Measurements from ENCODE around the gene CAMK2G.
"Not testable (repeated sequence)": the region's sequence is repeated elsewhere in the genome, so short reads cannot be mapped to it uniquely, and the experiment has no call there.

Gene CAMK2G

DNA sequence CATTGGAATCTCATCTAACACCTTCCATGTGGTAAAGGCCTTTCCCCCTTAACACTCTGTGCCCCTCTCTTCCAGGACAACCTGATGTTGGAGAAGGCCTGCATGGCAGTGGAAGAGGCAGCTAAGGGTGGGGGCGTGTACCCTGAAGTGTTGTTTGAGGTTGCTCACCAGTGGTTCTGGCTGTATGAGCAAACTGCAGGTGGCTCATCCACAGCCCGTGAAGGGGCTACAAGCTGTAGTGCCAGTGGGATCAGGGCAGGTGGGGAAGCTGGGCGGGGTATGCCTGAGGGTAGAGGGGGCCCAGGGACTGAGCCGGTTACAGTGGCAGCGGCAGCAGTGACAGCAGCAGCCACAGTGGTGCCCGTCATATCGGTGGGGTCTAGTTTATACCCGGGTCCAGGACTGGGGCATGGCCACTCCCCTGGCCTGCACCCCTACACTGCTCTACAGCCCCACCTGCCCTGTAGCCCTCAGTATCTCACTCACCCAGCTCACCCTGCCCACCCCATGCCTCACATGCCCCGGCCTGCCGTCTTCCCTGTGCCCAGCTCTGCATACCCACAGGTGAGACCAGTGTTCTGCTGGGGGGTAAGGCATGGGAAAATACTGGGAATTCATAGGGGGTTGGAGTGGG lies 75.3 kb downstream of the CAMK2G start:
- in situ Hi-C loops (cut with HindIII; ENCODE audit: low sequenced_read_pairs), result no loop called here

DNA sequence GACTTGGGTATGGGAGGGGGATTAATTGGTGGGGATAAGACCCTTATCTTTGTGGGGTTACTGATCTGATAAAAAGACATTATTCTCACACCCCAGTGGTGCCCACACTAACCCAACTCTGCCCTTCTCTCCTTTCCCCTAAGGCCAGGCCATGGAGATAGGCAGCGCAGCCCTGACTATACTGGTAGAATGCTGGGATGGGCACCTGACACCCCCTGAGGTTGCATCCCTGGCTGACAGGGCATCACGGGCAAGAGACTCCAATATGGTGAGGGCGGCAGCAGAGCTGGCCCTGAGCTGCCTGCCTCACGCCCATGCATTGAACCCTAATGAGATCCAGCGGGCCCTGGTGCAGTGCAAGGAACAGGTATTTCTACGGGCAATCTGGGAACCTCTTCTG lies 76.3 kb downstream of the CAMK2G start:
- in situ Hi-C loops (cut with HindIII; ENCODE audit: low sequenced_read_pairs), result no loop called here

DNA sequence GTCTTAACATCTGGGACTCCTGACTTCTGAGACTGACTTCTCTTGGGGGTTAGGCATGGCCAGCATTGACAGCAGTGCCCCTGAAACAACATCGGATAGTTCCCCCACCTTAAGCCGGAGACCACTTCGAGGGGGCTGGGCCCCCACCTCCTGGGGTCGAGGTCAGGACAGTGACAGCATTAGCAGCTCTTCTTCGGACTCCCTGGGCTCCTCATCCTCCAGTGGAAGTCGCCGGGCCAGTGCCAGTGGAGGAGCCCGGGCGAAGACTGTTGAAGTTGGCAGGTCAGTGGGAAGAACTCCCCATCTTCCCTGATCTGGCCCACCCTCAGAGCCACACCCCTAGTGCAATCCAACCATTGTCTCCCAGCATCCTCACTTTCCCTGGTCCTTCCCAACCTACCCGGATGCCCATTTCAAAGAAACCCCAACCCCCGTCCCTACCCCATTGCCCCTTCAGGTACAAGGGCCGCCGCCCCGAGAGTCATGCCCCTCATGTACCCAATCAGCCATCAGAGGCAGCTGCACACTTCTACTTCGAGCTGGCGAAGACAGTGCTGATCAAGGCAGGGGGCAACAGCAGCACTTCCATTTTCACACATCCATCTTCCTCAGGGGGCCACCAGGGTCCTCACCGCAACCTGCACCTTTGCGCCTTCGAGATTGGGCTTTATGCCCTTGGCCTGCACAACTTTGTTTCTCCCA lies 76.9 kb downstream of the CAMK2G start:
- in situ Hi-C loops (cut with HindIII; ENCODE audit: low sequenced_read_pairs), result no loop called here

DNA sequence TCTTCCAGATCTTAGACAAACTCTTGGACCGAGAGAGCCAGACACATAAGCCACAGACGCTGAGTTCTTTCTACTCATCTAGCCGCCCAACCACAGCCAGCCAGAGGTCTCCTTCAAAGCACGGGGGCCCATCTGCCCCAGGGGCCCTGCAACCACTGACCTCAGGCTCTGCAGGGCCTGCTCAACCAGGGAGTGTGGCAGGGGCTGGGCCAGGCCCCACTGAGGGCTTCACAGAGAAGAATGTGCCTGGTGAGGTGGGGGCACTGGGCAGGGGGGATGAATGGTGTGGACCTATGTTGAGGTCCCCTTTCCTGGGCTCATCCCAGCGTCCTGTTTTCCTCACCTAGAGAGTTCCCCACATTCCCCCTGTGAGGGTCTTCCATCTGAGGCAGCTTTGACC lies 77.6 kb downstream of the CAMK2G start:
- in situ Hi-C loops (cut with HindIII; ENCODE audit: low sequenced_read_pairs), result no loop called here

- in situ Hi-C loops (cut with HindIII; ENCODE audit: low sequenced_read_pairs), result not testable (repeated sequence)
These were observed 78.3 kb downstream of the CAMK2G start for GRCh38 chr10:73796035-73796434.

- in situ Hi-C loops (cut with HindIII; ENCODE audit: low sequenced_read_pairs), result not testable (repeated sequence)
These were observed 78.9 kb downstream of the CAMK2G start for GRCh38 chr10:73795491-73795890.

DNA sequence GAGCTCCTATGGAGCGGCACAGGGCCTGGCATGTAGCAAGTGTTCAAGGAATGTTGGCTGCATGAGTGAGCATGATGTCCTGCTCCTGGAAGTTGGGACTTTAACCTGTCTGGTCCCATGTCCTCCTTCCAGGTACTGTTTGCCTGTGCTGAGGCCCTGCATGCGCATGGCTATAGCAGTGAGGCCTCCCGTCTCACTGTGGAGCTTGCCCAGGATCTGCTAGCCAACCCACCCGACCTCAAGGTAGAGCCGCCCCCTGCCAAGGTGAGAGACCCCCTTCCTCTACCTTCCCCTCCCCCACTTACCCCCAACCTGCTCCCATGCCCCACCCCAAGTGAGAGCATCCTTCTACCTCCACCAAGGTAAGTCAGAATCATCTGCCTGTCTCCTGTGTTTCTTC lies 80.9 kb downstream of the CAMK2G start:
- in situ Hi-C loops (cut with HindIII; ENCODE audit: low sequenced_read_pairs), result no loop called here

- in situ Hi-C loops (cut with HindIII; ENCODE audit: low sequenced_read_pairs), result no loop called here
These were observed 82.4 kb downstream of the CAMK2G start for GRCh38 chr10:73791871-73792400.

- in situ Hi-C loops (cut with HindIII; ENCODE audit: low sequenced_read_pairs), result no loop called here
These were observed 83.3 kb downstream of the CAMK2G start for GRCh38 chr10:73790886-73791625.

DNA sequence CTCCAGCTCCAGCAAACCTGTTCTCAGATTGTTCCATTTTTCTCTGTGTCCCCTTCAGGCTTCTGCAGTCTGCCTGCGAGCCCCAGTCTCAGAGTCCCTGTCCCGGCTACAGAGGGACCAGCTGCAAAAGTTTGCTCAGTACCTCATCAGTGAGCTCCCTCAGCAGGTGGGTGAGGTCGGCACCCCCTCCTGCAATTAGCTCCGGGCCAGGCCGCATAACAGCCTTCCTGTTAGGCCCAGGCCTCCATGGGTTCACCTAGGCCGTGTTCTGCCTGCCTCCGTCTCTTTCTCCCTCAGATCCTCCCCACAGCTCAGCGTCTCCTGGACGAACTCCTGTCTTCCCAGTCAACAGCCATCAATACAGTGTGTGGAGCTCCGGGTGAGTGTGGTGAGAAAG lies 84.7 kb downstream of the CAMK2G start:
- in situ Hi-C loops (cut with HindIII; ENCODE audit: low sequenced_read_pairs), result no loop called here

DNA sequence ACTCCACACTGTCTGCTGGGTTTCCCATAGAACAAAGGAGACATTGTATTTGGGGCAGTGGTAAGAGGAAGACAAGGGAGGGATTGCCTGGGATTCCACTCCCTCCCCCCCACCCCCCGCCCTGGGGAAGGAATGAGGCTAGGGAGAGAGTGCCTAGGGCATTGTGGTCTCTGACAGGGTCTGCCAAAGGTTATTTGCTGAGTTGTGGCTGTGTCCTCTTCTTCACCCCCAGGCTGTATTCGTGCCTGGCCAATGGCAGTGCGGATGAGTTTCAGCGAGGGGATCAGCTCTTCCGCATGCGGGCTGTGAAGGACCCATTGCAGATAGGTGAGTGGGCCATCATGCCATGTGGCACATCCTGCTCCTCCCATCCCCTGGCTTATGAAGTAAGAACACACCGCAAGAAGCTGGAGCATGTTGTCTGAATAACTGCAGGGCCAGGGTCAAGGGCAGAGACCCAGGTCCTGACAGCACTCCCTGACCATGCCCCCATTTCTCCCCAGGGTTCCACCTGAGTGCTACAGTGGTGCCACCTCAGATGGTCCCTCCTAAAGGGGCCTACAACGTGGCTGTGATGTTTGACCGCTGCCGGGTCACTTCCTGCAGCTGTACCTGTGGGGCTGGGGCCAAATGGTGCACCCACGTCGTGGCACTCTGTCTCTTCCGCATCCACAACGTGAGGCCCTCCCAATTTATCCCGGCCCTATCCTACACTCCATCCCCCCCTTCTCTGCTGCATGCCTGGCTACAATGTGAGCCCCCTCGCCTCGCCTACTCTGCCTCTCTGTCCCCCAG lies 85.3 kb downstream of the CAMK2G start:
- in situ Hi-C loops (cut with HindIII; ENCODE audit: low sequenced_read_pairs), result no loop called here

DNA sequence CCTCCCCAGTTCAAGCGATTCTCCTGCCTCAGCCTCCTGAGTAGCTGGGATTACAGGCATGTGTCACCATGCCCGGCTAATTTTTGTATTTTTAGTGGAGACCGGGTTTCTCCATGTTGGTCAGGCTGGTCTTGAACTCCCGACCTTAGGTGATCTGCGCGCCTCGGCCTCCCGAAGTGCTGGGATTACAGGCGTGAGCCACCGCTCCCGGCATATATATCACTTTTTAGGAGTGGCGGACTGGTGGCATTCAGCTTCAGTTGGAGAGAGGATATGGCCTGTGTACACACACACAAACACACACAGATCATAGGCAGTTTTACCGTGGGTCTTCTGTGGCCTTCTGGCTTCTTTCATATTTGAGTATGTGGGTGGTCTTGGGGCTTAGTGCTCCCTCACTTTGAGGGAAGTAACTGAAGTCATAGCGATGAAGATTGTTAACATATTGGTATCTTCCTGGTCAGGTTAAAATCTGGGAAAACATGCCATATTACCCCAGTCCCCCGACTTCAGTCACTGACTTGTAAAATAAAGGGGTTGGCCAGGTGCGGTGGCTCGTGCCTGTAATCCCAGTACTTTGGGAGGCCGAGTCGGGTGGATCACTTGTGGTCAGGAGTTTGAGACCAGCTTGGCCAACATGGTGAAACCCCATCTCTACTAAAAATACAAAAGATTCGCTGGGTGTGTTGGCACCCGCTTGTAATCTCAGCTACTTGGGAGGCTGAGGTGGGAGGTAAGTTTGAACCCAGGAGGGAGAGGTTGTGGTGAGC lies 87.1 kb downstream of the CAMK2G start:
- in situ Hi-C loops (cut with HindIII; ENCODE audit: low sequenced_read_pairs), result not testable (repeated sequence)

- in situ Hi-C loops (cut with HindIII; ENCODE audit: low sequenced_read_pairs), result no loop called here
These were observed 87.9 kb downstream of the CAMK2G start for GRCh38 chr10:73786512-73786885.

- in situ Hi-C loops (cut with HindIII; ENCODE audit: low sequenced_read_pairs), result no loop called here
These were observed 88.4 kb downstream of the CAMK2G start for GRCh38 chr10:73785721-73786511.

GRCh38 chr10:73785211-73785720 lies 89.1 kb downstream of the CAMK2G start, which contains the start of gene ZSWIM8:
Gene ZSWIM8 (plus strand): TSS chr10:73785606. CDS start chr10:73785879, 273 bp downstream.
- in situ Hi-C loops (cut with HindIII; ENCODE audit: low sequenced_read_pairs), result no loop called here

GRCh38 chr10:73782749-73783085 lies 91.6 kb downstream of the CAMK2G start:
- in situ Hi-C loops (cut with HindIII; ENCODE audit: low sequenced_read_pairs), result no loop called here

DNA sequence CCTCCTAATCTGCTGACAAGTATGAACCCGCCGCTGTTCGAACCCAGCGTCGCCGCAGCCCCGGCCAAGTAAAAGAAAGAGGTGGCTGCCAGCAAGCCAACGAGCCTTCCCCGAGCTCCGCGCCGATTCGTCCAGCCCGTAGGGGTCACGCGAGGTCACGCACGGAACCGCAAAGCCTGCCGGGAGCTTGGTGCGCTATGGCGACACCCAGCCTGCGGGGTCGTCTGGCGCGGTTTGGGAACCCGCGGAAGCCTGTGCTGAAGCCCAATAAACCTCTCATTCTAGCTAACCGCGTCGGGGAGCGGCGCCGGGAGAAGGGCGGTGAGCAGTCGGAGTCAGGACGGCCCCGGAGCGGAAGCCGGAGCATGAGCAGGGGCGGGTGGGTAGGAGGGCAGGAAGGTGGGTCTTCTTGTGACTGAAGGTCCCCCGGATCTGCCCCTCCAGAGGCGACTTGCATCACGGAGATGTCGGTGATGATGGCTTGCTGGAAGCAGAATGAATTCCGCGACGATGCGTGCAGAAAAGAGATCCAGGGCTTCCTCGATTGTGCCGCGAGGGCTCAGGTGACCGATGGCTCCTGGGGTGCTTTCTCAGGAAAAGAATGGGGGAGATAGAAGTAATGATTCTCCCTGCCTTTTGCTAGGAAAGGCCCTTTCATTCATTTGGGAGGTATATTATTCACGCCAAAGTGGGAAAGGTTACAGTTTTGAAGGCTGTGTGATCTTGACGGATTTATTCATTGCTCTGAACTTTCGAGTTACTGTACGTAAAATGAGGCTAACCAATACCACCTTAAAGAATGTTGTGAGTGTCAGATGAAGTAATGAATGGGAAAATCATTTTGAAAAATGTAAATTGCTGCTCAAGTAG lies 92.2 kb downstream of the CAMK2G start, which contains the start of gene CHCHD1:
CHCHD1 (plus strand) TSS at position 170 of the 870 bp plus-strand sequence; CDS start at position 198, 28 bp downstream.
- in situ Hi-C loops (cut with HindIII; ENCODE audit: low sequenced_read_pairs), result no loop called here

DNA sequence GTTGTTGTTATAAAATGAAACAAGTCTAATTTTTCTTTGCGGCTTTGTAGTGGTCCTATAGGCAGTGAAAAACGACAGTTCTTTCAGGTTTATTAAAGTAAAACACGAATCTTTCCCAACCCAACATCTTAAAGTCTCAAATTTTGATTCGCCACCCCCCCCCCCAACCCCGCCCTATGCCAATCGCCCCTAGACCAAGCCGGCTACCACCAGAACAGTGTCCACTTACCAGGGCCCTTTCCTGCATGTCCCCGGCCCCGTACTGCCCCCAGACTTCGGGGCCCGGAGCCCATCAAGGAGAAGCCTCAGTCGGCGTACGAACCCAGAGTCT lies 92.8 kb downstream of the CAMK2G start:
- in situ Hi-C loops (cut with HindIII; ENCODE audit: low sequenced_read_pairs), result no loop called here

Data from DLD1 (cell line).